HG03066 (cell line): Measurements from ENCODE around the gene DNER.
"Not testable (repeated sequence)": the region's sequence is repeated elsewhere in the genome, so short reads cannot be mapped to it uniquely, and the experiment has no call there.

Experiments
- ATAC-seq: cut with Tn5 transposase; IDR thresholded peaks from one replicate; pipeline ENCODE4 v1.9.1; 2021; ENCODE audit warnings: low read depth; ENCODE audit not compliant: unreplicated experiment

Gene DNER

DNA sequence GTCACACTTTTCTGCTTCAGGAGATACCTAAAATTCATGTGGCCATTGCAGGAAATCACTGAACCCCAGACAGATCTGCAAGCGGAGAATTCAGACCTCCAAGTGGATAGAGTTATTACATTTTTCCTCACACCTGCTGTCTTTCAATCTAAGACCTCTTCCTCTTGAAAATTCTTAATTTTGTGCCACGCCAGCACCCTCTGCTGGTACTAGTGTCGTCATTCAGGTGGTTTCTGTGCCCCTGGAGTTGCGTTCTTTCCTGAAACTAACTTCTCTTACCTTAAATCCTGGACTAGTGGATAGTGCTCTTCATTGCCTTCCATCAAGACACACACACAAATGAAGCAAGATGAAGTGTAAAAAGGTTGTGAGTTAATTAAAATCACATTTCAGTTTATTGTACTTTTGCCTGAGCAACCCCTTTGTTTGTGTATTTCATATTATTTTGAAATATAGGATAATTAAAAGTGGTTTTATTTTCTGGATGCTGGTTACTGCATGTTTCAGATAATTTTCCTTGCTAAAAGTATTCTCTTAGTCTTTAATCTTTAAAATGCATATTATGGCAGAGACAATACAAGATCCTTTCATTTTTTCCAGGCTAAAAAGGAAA is 1.6 kb upstream of the DNER start:
- ATAC-seq, result no peak

DNA sequence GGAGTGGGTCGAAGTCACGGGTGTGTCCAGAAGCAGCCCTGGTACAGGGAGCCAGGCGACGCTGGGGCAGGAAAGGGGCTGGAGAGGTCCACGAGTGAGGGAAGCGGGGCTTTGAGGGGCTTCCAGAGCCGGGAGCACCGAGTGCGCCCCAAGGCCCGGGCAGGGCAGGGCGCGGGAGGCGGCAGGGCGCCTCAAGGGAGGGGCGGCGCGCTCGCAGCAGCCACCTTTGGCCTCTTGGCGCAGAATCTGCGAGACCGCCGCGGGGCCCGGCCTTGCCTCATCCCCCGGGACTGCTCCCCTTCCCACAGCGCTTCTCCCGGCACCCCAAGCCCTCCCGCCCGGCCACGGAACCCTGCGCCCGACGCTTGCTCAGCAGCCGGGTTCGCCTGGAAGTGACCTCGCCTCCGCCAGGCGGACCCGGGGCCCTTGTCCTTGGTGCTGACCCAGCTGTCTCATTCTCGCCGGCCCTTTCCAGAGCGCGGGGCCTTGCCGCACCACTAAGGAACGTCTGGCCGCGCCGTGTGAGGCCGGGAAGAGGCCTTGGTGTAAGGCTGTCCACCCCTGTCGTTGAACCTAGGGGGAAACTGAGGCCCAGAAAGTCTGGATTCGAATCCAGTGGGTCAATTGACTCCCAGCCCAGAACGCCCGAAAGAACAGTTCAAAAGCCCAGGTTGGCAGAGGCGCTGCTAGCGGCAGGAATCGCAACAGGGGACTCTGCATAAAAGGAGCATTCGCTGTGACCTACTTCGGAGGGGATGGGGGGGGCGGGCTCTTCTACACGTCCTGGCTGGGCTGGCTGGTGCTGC is 584 bp upstream of the DNER start:
- no peak for ATAC-seq

DNA sequence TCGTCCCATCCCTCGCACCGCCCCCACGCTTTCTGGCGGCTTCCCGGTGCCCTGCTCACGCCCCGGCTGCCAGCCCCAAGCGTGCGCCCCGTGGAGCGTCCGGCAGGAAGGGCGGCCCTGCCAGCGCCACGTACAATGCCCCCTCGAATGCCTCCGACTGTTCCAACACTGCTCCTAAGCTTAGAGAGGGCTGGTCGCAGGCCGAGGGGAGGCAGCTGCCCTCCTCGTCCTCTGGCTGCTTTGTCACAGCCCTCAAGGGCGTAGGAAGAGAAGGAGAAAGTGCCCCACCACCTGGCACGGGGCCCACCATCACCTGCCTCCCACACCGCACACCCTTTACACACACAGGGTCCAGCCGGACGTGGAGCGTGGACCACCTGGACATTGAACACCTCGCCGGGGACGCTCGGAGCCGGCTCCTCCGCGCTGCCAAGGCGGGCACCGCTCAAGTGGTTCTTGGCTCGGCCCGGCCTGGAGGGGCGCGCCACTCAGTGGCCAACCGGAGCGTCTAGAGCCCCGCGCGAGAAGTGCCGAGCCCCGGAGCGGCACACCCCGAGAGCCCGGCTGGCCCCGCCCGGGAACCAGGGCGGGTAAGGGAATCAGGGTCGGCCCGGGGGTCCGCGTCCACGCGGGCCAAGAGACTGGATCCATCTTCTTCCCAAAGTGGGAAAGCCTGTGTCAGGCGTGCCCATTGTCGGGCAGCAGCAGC is 830 bp downstream of the DNER start:
- no peak for ATAC-seq

DNA sequence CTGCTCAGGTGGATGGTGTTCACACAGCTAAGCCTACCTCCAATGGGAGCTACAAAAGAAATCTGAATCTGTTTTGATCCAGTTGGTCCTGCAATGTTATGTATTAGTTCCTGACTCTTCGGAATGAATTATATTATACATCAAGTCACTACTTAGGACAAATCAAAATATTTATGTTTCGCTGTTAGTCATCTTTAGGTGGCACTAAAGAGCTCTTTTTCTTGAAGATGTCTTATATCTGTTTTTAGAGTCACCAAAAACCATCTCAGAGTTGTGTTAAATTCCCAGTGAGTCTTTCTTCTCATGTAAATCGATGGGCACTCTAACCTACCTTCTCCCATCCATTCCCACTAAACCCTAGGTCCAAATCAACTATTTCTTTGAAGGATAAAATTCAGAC is 2.2 kb downstream of the DNER start:
- ATAC-seq, result no peak

DNA sequence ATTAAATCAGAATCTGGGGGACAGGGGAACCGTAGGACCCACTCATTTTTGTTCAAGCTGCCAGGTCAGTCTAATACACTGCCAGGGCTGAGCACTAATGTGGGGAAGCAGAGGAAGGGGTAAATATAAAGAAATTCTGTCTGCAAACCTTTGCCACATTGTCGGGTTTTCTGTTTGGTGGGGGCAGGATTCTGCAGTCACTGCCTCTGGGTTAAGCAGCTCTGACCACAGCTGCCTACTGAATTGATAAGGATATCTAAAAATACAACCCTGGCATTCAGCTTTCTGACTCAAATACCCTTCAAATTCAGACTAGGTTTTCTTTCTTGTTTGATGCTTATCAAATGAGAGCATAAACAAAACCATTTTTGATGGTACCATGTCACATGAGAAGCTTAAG is 6.0 kb downstream of the DNER start:
- no peak for ATAC-seq

DNA sequence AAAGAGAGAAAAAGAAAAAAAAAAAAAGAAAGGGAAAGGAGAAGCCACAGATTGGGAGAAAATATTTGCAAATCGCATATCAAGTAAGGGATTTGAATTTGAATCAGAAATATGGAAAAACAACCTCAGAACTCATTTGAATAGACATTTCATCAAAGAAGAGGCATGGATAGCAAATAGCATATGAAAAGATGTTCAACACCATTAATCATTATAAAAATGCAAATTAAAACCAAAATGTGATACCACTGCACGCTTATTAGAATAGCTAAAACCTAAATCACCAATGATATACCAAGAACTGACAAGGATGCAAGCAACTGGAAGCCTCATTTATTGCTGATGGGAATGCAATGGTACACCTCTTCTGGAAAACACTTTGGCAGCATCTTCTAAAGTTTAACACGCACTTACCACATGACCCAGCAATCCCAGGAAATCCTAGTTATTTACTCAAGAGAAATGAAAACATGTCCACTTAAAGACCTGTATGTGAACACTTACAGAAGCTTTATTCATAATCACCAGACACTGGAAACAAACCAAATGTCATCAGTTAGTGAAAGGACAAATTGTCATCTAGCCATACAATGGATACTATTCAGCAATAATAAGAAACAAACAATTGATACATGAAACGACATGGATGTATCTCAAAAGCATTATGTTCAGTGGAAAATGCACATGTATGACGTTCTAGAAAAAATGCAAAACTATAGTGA is 10.3 kb downstream of the DNER start:
- no peak for ATAC-seq

DNA sequence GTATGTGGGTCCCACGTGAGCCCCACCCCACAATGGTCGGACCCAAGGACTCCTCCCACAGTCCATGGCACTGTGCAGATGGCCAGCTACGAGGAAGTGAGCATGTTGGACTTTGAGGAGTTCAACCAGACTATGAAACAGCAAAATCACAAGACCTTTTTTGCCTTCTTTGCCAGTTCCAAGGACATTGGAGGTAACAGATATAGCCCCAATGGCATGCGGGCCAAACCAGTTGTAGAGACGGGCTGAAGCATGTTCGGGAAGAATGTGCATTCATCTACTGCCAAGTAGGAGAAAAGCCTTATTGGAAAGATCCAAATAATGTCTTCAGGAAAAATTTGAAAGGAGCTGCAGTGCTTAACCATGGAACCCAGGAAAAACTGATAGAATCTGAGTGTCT is 12.6 kb downstream of the DNER start:
- ATAC-seq, result no peak

DNA sequence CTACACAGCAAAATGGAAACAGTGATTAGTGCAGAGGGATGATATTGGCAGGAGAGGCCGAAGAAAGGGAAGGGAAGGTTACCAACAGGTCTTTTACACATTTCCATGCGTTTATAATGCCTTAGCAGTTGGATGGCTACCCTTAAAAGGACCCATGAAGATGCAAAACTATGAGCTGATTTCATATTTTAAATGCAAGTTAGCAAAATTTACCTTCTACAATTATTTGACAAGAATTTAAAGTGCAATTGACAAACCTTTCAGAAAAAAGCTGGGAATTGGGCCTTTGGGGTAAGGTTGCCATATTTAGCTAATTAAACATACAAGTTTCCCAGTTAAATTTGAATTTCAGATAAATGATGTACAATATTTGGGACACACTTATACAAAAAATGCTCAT is 13.3 kb downstream of the DNER start:
- no peak for ATAC-seq

DNA sequence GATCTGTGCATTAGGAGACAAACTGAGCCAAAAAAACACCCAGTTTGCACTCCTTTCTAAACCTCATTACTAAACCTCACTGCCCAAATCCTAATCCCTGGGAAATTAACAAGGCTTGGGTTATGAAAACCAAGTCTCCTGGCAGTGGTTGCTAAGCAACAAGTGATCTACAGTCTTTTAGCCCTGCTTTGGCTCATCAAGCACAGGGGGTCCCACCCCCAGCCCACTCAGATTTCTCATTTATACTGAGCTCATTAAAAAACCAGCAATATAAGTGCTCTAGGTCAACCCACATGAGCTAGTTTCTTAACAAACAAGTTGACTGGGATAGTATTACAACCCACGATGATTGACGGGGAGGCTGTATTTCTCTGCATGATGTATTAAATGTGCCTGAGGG is 18.4 kb downstream of the DNER start:
- no peak for ATAC-seq

DNA sequence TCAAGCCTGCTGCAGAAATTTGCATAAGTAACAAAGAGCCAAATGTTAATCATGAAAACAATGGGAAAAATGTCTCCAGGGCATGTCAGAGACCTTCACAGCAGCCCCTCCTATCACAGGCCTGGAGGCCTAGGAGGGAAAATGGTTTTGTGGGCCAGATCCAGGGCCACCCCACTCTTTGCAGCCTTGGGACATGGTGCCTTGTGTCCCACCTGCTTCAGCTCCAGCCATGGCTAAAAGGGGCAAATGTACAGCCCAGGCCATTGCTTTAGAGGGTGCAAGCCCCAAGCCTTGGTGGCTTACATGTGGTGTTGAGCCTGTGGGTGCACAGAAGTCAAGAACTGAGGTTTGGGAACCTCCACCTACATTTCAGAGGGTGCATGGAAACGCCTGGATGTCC is 20.5 kb downstream of the DNER start:
- ATAC-seq, result not testable (repeated sequence)

DNA sequence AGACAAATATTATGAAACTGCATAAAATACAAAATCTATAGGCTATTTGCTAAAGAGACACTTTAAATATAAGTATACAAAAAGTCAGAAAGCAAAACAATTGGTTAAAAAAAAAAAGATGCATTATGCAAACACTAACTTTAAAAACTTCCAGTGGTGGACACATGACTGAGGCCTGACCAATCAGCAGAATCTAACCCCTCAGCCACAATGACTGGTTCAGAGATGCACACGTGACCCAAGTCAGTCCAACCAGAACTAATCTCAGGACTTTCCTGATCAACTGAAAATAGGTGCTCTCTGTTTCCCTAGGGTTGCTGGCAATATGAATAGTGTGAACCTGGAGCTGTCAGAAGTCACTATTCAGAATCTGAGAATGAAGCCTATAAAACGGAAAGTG is 22.7 kb downstream of the DNER start:
- ATAC-seq, result no peak

DNA sequence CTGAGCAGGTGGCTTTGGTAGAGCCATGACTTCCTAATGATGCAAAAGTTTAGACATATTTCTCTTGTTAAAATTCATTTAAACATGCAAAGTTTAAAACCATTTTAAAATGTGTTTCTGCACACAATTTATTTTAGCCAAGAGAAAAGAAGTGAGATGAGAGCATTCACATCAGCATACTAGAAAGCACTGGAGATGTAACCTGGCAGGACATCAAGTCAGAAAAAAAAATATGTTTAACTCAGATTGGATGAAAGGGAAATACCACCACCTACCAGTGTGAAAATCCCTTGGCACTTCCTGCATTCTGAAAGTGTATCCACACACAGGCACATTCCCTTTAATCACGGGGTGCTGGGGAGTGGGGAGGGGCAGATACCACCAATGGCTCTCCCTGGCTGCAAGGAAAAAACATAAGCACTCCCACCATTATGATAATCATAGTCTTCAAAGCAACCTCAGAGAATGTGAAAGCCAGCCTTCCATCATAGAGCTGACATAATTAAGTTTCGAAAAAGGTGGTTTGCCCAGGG is 25.0 kb downstream of the DNER start:
- ATAC-seq, result no peak

DNA sequence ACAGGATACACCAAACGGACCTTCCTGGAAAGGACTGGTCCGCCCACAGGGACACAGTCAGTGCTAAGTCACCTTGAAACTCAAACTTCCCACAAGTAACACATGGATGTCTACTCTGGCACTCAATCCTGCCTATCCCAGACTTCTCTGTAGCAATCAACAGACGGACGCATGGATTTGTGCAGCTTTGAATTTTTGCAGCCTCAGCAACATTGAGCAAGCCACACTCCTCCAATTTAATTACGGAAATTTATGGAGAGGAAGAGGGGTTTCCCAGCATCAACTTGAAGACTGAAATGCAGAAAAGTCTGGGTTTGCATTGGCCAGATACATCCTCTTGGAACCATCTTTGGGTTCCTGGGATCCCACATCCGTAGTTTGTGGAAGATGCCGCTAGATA is 26.2 kb downstream of the DNER start:
- no peak for ATAC-seq

DNA sequence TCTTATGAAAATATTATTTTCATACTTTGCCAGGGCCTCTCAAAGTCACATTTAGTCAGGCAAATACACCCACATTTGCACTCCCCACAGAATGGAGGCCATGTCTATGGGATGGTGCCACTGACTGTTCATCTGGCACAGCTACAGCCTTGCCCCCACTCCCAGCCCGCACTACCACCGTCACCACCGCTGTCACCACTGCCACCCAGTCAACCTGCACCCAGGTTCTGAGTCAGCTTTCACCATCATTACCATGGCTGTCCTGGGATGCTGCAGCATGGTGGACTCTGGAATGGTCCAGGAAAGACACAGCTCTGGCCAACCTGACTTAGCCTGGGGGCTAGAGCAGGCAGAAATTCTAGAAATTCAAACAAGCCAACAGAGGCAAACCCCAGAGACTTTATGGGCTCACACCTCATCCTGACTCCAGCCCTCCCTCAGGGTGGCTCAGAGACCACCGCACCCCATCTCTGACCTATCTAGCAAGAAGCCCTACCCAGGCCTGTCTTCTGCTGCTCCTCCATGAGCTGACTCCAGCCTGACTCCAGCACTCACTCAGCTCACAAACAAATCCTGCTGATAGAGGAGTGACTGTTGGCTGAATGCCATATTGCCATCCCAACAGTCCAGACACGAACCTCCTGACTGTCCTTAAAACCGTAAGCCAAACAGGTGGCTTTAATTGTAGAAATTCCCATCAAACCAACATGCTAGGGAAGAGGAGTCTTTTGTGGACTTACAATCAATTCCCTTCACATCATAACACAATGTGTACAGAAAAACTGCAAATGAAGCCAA is 28.0 kb downstream of the DNER start:
- no peak for ATAC-seq

DNA sequence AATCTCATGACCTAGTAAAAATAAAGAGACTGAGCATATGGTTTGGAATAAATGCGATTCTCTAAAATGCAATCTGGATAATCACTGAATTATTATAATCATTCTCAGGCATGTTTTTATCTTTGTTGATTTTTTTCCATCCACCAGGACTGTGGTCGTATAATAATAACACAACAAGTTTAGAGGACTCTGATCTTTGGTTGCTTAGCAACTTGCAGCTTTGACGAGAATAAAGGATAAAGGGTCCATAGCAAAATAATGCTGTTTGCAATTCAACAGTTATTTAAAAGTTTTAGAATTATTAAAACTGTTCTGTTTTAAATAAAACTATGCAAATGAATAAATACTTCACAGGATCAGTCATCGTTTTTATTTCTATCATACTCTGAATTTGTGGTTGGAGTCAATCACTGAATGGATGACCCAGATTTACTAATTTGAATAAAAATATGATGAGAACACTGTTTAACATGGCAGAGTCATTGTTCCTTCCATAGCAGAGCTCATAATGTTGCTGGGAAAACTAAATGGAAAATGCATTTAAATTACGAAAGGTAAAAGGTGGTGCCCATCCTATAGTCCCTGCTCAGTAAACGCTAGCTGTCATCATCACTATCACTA is 29.3 kb downstream of the DNER start:
- ATAC-seq, result no peak

DNA sequence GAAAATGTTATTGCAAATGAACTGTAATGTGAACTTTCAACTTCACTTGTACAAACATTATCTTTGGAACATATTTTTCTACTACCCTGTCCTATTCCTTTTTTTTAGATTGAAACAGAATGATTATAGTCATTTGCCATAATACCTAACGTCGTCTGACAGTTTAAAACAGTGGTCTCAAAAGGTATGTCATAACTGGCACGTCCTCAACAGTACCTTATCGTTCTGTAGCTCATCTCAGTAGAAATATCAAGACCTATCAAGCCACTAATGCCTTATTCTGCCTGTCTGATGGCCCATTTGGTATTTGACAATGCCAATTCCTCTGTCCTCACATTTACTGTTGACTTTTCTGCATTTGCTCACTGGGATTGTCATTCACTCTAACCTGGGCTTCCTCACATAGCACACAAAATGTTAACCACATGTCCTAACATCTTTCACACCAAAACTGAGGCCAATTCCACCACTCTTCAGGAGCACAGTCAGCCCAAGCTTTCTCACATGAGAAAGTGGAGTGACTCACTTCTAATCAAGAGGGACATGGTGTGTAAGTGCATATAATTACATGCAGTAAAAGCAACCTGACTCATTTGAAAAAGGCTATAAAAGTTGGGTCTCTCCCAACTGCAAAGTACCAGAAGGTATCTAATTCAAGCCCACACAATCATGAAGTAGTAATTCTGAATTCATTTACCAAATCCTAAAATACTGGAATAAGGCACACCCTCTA is 34.8 kb downstream of the DNER start:
- no peak for ATAC-seq

DNA sequence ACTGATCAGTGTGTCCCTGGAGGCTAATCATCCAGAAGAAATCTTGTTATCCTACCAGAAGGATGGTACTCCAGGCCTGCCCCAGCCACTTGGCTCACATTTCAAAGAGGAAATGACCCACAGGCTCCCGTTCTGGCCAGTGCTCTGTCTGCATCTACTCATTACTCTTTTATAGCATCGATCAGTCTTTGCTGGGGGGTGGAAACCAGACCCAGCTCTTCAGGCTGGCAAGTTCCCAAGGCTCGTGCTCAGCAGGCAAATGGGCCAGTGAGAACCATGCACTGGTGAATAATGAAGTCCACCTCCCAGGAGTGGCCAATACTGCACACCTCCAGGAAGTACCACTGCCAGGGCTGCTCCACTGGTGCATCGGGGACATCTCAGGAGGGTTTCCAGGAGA is 38.8 kb downstream of the DNER start:
- no peak for ATAC-seq

DNA sequence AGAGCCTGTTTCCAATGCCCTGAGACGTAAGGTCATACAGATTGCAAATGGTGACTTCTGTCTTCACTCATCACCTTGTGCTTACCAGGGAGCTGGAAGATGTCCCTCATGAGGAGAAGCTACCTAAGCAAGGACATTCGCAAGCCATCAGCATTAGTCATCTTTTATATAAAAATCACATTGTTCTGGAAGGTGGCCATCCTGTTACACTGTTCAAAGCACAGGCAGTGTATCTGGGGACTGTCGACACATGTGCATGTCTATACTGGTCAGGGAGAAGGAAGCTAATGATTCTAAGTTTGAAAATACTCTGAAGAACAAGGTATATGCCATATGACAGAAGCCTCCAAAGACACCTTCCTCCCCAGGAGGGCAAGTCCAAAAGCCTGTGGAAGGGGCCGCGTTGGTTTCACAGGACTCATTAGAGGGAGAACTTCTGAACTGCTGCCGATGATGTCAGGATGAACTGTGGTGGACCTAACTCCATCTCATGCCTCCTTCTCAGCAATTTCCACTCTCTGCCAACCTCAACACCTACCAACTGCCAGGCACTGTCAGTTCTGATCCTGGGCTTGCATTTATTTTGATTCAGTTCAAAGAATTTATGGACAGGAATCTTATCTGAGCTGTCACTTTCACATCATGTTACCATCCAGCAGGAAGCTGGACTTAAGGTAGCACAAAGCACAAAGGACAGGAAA is 39.4 kb downstream of the DNER start:
- no peak for ATAC-seq
